Muscle layer of colon (tissue), 2 donors: ENCODE measurements around the gene SELENOM.

ENCODE experiments used
- H3K27ac ChIP-seq: one replicate; pipeline ENCODE4 v1.7.0; 2013; ENCODE audit warnings: low read depth, mild to moderate bottlenecking, low read length, moderate library complexity
- H3K27me3 ChIP-seq, 2 donors: one replicate each; pipeline ENCODE4 v1.7.0; 2013; ENCODE audit warnings: low read length in 2 of 2, mild to moderate bottlenecking in 2 of 2; ENCODE audit not compliant: insufficient read depth in 2 of 2, control insufficient read depth in 1 of 2
- H3K36me3 ChIP-seq: one replicate; pipeline ENCODE4 v1.7.0; 2013; ENCODE audit warnings: mild to moderate bottlenecking, low read length; ENCODE audit not compliant: insufficient read depth
- H3K4me1 ChIP-seq: one replicate; pipeline ENCODE4 v1.7.0; 2013; ENCODE audit warnings: mild to moderate bottlenecking, low read length; ENCODE audit not compliant: insufficient read depth
- H3K4me3 ChIP-seq, 2 donors: one replicate each; pipeline ENCODE4 v1.7.0; 2013; ENCODE audit warnings: low read length in 2 of 2, low read depth in 1 of 2, mild to moderate bottlenecking in 1 of 2, moderate library complexity in 1 of 2
- H3K9ac ChIP-seq: one replicate; pipeline ENCODE4 v1.7.0; 2013; ENCODE audit warnings: low read length
- H3K9me3 ChIP-seq: one replicate; pipeline ENCODE4 v1.7.0; 2013; ENCODE audit warnings: mild to moderate bottlenecking, low read length
- donor health status: abdominal sarcoma.
- donor health status: Adenocarcinoma of cecum.

SELENOM gene, protein sequence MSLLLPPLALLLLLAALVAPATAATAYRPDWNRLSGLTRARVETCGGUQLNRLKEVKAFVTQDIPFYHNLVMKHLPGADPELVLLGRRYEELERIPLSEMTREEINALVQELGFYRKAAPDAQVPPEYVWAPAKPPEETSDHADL

GRCh38 chr22:31107178-31107893, at the start of gene SELENOM:
TSS of gene SELENOM (minus strand) at chr22:31107568. CDS start at chr22:31107505, 63 bp downstream.
- Histone ChIP-seq H3K4me3 (peak within 1 kb of the TSS; percentile 84 to 93), H3K36me3 (peaks cover 24% of the 10 kb centered on the region), H3K27me3 (no peaks in the 10 kb centered on the region), H3K9ac (peak within 1 kb of the TSS; percentile 96), H3K9me3 (no peaks in the 10 kb centered on the region), H3K4me1 (peaks cover 34% of the 10 kb centered on the region), H3K27ac (peak within 1 kb of the TSS; percentile 84)

DNA sequence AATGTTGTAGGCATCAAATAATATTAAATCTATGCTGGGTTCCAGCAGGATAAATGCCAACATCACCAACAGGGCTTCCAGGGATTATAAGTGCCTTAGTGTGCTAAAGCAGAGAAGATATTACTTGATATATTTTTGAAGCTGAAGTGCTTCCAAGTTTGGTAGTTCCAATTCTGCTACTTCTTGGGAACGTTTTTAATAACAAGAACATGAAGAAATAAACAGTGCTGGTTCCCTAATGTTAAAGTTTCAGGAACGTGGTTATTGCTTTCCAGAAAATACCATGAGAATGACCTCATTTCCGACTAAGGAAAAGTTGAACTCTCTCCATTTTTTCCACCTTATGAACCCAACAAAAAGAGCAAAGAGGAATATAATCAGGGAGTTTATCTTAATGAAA, 48.1 kb upstream of the SELENOM start:
- H3K9ac ChIP-seq: no peak overlapping the region
- no peaks in the 10 kb centered on the region for H3K9me3 ChIP-seq
- H3K27ac ChIP-seq: no peak overlapping the region
- no peak overlapping the region for H3K4me3 ChIP-seq
- no peaks in the 10 kb centered on the region for H3K27me3 ChIP-seq
- peaks cover 12% of the 10 kb centered on the region for H3K4me1 ChIP-seq
- H3K36me3 ChIP-seq: no peaks in the 10 kb centered on the region

DNA sequence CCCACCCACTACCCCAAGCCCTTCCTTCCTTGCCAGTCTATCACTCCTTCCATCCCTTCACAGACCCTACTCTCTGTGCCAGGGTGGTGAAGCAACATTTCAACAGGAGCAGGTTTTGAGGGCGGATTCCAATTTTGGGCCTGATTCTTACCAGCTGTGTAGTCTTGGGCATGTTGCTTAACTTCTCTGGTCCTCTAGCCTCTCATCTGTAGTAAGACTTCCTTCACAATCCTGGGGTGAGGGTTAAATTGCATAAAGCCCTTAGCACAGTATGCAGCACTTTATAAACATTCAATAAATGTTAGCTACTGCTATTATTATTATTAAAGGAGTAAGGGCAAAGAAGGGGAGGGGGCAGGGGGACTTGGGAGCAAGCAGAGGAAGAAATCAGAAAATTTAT, 47.6 kb upstream of the SELENOM start:
- peaks cover 12% of the 10 kb centered on the region for H3K4me1 ChIP-seq
- H3K36me3 ChIP-seq: no peaks in the 10 kb centered on the region
- H3K9me3 ChIP-seq: no peaks in the 10 kb centered on the region
- no peaks in the 10 kb centered on the region for H3K27me3 ChIP-seq
- H3K4me3 ChIP-seq: no peak overlapping the region
- no peak overlapping the region for H3K27ac ChIP-seq
- no peak overlapping the region for H3K9ac ChIP-seq

- Histone ChIP-seq H3K27ac (no peak overlapping the region), H3K27me3 (no peaks in the 10 kb centered on the region), H3K9me3 (no peaks in the 10 kb centered on the region), H3K4me3 (no peak overlapping the region), H3K36me3 (no peaks in the 10 kb centered on the region), H3K4me1 (peaks cover 24% of the 10 kb centered on the region), H3K9ac (no peak overlapping the region)
Observed at GRCh38 chr22:31153357-31153756, 46.0 kb upstream of the SELENOM start.

GRCh38 chr22:31151872-31152271, 44.5 kb upstream of the SELENOM start:
- Histone ChIP-seq H3K36me3 (no peaks in the 10 kb centered on the region), H3K27ac (no peak overlapping the region), H3K4me1 (peaks cover 24% of the 10 kb centered on the region), H3K4me3 (no peak overlapping the region), H3K9me3 (no peaks in the 10 kb centered on the region), H3K27me3 (no peaks in the 10 kb centered on the region), H3K9ac (no peak overlapping the region)

- Histone ChIP-seq H3K9me3 (no peaks in the 10 kb centered on the region), H3K27me3 (no peaks in the 10 kb centered on the region), H3K4me1 (peaks cover 20% of the 10 kb centered on the region), H3K27ac (no peak overlapping the region), H3K36me3 (no peaks in the 10 kb centered on the region), H3K9ac (no peak overlapping the region), H3K4me3 (no peak overlapping the region)
Observed at GRCh38 chr22:31150615-31151014, 43.2 kb upstream of the SELENOM start.

DNA sequence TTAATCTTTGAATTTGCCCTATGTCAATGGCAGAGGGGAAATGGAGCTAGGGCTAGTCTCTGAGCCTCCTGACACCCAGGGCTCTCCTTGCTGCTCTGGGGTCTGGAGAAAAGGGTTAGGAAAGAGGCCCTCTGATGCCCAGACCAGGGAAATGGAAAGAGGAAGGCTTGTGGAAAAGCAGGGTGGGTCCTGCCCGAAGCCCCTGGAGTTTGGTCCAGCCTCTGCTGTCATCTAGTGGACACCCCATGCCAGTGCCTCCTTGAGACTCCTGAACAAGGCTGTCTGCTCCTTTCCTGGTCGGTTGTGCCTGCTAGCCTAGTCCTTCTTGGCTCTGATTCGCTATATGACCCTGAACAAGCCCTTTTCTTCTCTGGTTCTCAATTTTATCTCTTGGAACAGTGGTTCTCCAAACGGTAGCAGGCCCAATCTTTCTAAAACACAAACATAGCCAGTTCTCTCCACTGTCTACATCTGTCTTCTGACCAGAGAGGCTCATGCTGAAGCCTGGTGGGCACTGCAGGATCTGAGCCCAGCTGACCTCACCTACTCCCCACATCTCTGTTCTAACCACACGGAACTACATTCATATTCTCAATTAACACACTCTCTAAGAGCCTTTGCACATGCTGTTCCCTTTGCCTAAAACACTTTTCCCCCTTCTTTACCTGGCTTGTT, 41.7 kb upstream of the SELENOM start:
- no peak overlapping the region for H3K27ac ChIP-seq

GRCh38 chr22:31148488-31148887, 41.1 kb upstream of the SELENOM start:
- H3K27ac ChIP-seq: no peak overlapping the region
- H3K36me3 ChIP-seq: no peaks in the 10 kb centered on the region
- H3K4me3 ChIP-seq: no peak overlapping the region
- H3K4me1 ChIP-seq: peaks cover 12% of the 10 kb centered on the region
- no peaks in the 10 kb centered on the region for H3K9me3 ChIP-seq
- no peaks in the 10 kb centered on the region for H3K27me3 ChIP-seq
- no peak overlapping the region for H3K9ac ChIP-seq

More for the DNA sequence above, 41.7 kb upstream of the SELENOM start:
- H3K4me3 ChIP-seq: no peak overlapping the region
- H3K4me1 ChIP-seq: peaks cover 12% of the 10 kb centered on the region
- no peak overlapping the region for H3K9ac ChIP-seq
- H3K36me3 ChIP-seq: no peaks in the 10 kb centered on the region
- no peaks in the 10 kb centered on the region for H3K27me3 ChIP-seq
- no peaks in the 10 kb centered on the region for H3K9me3 ChIP-seq

DNA sequence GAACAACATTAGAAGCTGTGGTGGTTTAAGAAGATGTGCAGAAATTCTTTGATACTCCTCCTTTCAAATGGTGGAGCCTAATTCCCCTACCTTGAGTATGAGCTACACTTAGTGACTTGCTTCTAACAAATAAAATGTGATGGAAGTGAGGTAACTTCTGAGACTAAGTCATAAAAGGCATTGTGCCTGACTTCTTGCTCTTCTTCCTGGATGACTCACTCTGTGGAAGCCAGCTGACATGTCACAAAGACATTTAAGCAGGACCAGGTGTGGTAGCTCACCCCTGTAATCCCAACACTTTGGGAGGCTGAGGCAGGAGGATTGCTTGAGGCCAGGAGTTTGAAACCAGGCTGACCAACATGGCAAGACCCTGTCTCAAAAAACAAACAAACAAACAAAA, 36.9 kb upstream of the SELENOM start:
- H3K4me1 ChIP-seq: peaks cover 9% of the 10 kb centered on the region
- no peak overlapping the region for H3K9ac ChIP-seq
- no peak overlapping the region for H3K27ac ChIP-seq
- no peaks in the 10 kb centered on the region for H3K36me3 ChIP-seq
- H3K27me3 ChIP-seq: peaks cover 0 to 15% of the 10 kb centered on the region in 2 donors
- H3K9me3 ChIP-seq: no peaks in the 10 kb centered on the region
- H3K4me3 ChIP-seq: no peak overlapping the region

DNA sequence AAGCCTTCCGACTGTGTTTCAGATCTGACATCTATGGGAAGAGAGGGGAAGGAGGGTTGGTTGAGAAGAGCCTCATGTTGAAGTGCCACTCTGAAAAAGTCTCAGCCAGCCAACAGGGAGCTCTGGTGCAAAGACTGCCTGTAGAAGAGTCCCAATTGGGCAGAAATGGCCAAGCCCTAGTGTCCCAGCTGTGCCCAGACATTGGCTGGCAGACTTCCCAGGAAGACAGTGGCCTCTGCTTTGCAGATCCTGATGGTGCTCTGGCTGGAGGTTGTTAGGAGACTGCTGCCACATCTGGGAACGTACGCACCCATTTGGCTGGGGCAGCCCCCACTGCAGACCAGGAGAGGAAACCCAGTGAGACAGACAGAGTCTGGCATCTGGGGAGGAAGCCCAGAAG, 36.2 kb upstream of the SELENOM start:
- Histone ChIP-seq H3K9me3 (no peaks in the 10 kb centered on the region), H3K4me1 (peaks cover 3% of the 10 kb centered on the region), H3K36me3 (no peaks in the 10 kb centered on the region), H3K27me3 (peaks cover 0 to 19% of the 10 kb centered on the region in 2 donors), H3K27ac (no peak overlapping the region), H3K4me3 (no peak overlapping the region), H3K9ac (no peak overlapping the region)

- Histone ChIP-seq H3K27me3 (peaks cover 0 to 19% of the 10 kb centered on the region in 2 donors), H3K27ac (no peak overlapping the region), H3K9me3 (no peaks in the 10 kb centered on the region), H3K4me1 (no peaks in the 10 kb centered on the region), H3K9ac (no peak overlapping the region), H3K36me3 (no peaks in the 10 kb centered on the region), H3K4me3 (no peak overlapping the region)
Observed at GRCh38 chr22:31143038-31143437, 35.7 kb upstream of the SELENOM start.
